ENCODE data around the gene PTPN7. TPM values are rescaled to one million over a fixed set of nuclear protein-coding genes. Genes with fewer than 3 reads are reported as not detected.

Gene PTPN7
- total RNA-seq, 1 experiment from 2014 or later: 0.33 TPM

DNA sequence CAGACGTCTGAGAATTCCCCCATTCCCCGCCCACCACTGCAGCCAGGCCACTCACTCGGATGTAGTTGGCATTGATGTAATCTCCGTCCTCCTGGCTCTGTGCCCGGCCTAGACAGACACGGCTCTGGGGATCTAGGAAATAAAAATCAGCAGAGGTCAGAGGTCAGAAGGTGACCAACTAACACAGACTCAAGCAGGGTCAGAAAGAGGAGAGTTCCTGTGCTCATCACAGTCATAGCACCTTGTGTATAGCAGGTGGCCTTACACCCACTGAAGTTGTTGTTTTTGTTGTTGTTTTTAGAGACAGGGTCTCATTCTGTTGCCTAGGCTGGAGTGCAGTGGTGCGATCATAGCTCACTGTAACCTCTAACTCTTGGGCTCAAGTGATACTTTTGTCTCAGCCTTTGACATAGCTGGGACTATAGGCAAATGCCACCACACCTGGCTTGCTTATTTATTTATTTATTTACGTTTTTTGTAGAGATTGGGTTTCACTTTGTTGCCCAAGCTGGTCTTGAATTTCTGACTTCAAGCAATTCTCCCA lies 4.9 kb downstream of the PTPN7 start:
- BruUV-seq (replicated peaks): no TSS peak
- Histone ChIP-seq H3K9me3 (ENCODE audit: control insufficient read depth, insufficient read depth, low read depth, low read length) (no peaks in the 10 kb centered on the region), H3K27ac (ENCODE audit: low read length) (no peak overlapping the region), H3K36me3 (ENCODE audit: control insufficient read depth, insufficient read depth, low read length) (no peaks in the 10 kb centered on the region), H3K4me3 (ENCODE audit: low read depth in 2 of 2, low read length in 2 of 2) (no peak overlapping the region), H3K4me1 (ENCODE audit: control insufficient read depth, insufficient read depth, low read length) (peaks cover 3% of the 10 kb centered on the region; the same call in 1 of the 2 replicates), H3K27me3 (ENCODE audit: control insufficient read depth, insufficient read depth, low read length) (no peaks in the 10 kb centered on the region)
- POLR2A ChIA-PET: interaction anchor here (0.7 kb wide), 1 partner anchor 44 kb away, joined by 3 read pairs; no protein-coding TSS in a partner anchor
- CTCF ChIA-PET: interaction anchor here (0.6 to 1.1 kb wide), 4 partner anchors 21 to 186 kb away, joined by 3 to 5 read pairs (median 4); partner anchors contain the start of gene UBE2T
- ATAC-seq (no peak; the same call in 1 of the 2 replicates), DNase-seq (ENCODE audit: low read depth, low spot score) (no peak)
- in situ Hi-C loops (cut with HindIII; ENCODE audit: low pct_unique_long_range_greater_than_20kb, low sequenced_read_pairs) (no loop called here), intact Hi-C loops (cut with micrococcal nuclease; ENCODE audit: unreplicated experiment) (no loop called here)
- TF ChIP-seq TCF7L2 (IDR thresholded peaks at IDR 0.05; ENCODE audit: low read depth, low read length) (no peak), POLR2AphosphoS5 (IDR thresholded peaks at IDR 0.05; ENCODE audit: low read depth, low read length) (no peak)
- TF ChIP-seq, protein P1, sequence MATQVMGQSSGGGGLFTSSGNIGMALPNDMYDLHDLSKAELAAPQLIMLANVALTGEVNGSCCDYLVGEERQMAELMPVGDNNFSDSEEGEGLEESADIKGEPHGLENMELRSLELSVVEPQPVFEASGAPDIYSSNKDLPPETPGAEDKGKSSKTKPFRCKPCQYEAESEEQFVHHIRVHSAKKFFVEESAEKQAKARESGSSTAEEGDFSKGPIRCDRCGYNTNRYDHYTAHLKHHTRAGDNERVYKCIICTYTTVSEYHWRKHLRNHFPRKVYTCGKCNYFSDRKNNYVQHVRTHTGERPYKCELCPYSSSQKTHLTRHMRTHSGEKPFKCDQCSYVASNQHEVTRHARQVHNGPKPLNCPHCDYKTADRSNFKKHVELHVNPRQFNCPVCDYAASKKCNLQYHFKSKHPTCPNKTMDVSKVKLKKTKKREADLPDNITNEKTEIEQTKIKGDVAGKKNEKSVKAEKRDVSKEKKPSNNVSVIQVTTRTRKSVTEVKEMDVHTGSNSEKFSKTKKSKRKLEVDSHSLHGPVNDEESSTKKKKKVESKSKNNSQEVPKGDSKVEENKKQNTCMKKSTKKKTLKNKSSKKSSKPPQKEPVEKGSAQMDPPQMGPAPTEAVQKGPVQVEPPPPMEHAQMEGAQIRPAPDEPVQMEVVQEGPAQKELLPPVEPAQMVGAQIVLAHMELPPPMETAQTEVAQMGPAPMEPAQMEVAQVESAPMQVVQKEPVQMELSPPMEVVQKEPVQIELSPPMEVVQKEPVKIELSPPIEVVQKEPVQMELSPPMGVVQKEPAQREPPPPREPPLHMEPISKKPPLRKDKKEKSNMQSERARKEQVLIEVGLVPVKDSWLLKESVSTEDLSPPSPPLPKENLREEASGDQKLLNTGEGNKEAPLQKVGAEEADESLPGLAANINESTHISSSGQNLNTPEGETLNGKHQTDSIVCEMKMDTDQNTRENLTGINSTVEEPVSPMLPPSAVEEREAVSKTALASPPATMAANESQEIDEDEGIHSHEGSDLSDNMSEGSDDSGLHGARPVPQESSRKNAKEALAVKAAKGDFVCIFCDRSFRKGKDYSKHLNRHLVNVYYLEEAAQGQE (IDR thresholded peaks at IDR 0.05; ENCODE audit: insufficient read depth in 1 of 2, low read depth in 2 of 2, low read length in 1 of 2): no peak

DNA sequence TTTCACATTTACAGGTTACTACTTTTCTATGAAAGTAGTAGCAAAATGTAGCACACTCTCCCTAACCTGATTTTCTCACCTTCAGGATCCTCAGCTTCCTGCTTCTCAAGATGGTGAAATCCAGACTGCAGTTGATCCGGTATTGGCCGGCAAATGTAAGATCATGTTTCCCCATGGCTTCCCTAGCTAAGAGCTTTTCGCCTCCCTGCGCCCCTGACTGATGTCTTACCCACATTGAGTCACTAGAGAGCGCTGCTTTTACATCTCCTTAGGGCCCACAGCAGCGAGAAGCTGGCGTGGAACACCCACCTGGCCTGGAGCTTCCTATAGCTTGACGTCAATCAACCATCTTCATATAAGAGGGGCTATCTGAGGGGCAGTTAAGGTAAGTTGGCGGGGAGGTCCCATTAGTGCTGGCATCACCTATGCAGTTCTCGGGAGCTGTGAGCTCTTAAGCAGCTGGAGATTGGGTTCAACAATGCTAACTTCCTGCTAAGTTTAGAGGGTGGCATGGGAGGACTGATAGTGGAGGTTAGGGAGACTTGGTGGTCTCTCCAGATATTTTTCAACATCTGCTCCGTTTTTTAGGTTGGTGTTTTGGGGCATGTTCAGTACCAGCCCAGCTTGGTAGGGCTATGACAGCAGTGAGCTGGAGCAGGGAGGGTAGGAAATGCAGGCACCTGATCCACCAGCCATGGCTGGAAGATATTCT lies 5.5 kb downstream of the PTPN7 start:
- H3K27ac ChIP-seq (ENCODE audit: low read length): no peak overlapping the region
- peaks cover 3% of the 10 kb centered on the region; the same call in 1 of the 2 replicates for H3K4me1 ChIP-seq (ENCODE audit: control insufficient read depth, insufficient read depth, low read length)
- CTCF ChIA-PET: interaction anchor here (0.6 to 1.1 kb wide), 4 partner anchors 20 to 187 kb away, joined by 3 to 5 read pairs (median 4); partner anchors contain the start of gene UBE2T
- no peak for DNase-seq (ENCODE audit: low read depth, low spot score)
- ATAC-seq: peak; percentile 69; the same call in 1 of the 2 replicates
- no peaks in the 10 kb centered on the region for H3K27me3 ChIP-seq (ENCODE audit: control insufficient read depth, insufficient read depth, low read length)
- POLR2A ChIA-PET: interaction anchor here (0.6 to 0.7 kb wide), 2 partner anchors 45 to 565 kb away, joined by 3 to 4 read pairs; no protein-coding TSS in a partner anchor
- TF ChIP-seq, protein P2, sequence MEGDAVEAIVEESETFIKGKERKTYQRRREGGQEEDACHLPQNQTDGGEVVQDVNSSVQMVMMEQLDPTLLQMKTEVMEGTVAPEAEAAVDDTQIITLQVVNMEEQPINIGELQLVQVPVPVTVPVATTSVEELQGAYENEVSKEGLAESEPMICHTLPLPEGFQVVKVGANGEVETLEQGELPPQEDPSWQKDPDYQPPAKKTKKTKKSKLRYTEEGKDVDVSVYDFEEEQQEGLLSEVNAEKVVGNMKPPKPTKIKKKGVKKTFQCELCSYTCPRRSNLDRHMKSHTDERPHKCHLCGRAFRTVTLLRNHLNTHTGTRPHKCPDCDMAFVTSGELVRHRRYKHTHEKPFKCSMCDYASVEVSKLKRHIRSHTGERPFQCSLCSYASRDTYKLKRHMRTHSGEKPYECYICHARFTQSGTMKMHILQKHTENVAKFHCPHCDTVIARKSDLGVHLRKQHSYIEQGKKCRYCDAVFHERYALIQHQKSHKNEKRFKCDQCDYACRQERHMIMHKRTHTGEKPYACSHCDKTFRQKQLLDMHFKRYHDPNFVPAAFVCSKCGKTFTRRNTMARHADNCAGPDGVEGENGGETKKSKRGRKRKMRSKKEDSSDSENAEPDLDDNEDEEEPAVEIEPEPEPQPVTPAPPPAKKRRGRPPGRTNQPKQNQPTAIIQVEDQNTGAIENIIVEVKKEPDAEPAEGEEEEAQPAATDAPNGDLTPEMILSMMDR (IDR thresholded peaks at IDR 0.05): peak; percentile 78; the same call in 1 of the 2 replicates
- no peak for TF ChIP-seq POLR2AphosphoS5 (IDR thresholded peaks at IDR 0.05; ENCODE audit: low read depth, low read length)
- H3K9me3 ChIP-seq (ENCODE audit: control insufficient read depth, insufficient read depth, low read depth, low read length): no peaks in the 10 kb centered on the region
- no TSS peak for BruUV-seq (replicated peaks)
- in situ Hi-C loops (cut with HindIII; ENCODE audit: low pct_unique_long_range_greater_than_20kb, low sequenced_read_pairs) (no loop called here), intact Hi-C loops (cut with micrococcal nuclease; ENCODE audit: unreplicated experiment) (no loop called here)
- H3K36me3 ChIP-seq (ENCODE audit: control insufficient read depth, insufficient read depth, low read length): no peaks in the 10 kb centered on the region
- no peak overlapping the region for H3K4me3 ChIP-seq (ENCODE audit: low read depth in 2 of 2, low read length in 2 of 2)

Measured in Panc1 (cell line).